Body of pancreas (tissue), 4 donors: Measurements from ENCODE around the gene NABP1. TPM values are rescaled to one million over a fixed set of nuclear protein-coding genes. Genes with fewer than 3 reads are reported as not detected.

Source experiments
- ATAC-seq: fragments of 150-250 bp; one replicate; pipeline ENCODE4 v1.9.1; 2016
- DNase-seq, 4 donors: peaks; one replicate each; pipeline ENCODE4 v3.0.0-alpha.2; 2019
- H3K27ac ChIP-seq, 4 donors: fragments of 200-600 bp; sonication (generic); 1 replicate in 3 of 4; 2 replicates in 1 of 4; pipeline versions ENCODE4 v1.5.1 to v1.6.1; 2016 to 2019; ENCODE audit warnings: mild to moderate bottlenecking in 1 of 4, mixed read lengths in 1 of 4, moderate library complexity in 1 of 4
- H3K27me3 ChIP-seq, 2 donors: fragments of 200-600 bp; sonication (generic); one replicate each; pipeline ENCODE4 v1.6.0; 2016; ENCODE audit warnings: mild to moderate bottlenecking in 1 of 2
- H3K36me3 ChIP-seq, 2 donors: fragments of 200-600 bp; sonication (generic); replicated peaks in 1 of 2; 2 replicates each; pipeline ENCODE4 v1.5.1; 2016; ENCODE audit warnings: low read depth in 2 of 2; ENCODE audit not compliant: insufficient read depth in 1 of 2
- H3K4me1 ChIP-seq: fragments of 200-600 bp; sonication (generic); one replicate; pipeline ENCODE4 v1.6.0; 2016
- H3K4me3 ChIP-seq, 2 donors: fragments of 200-600 bp; sonication (generic); 1 replicate in 1 of 2; 2 replicates in 1 of 2; pipeline ENCODE4 v1.5.1; 2016 to 2019
- H3K9me3 ChIP-seq, 3 donors: fragments of 200-600 bp; sonication (generic); 1 replicate in 2 of 3; 2 replicates in 1 of 3; pipeline ENCODE4 v1.5.1; 2016
- CTCF ChIP-seq, 7 experiments: fragments of 450-650 bp in 4 of 7; fragments of 200-600 bp in 3 of 7; sonication (generic) in 3 of 7; IDR thresholded peaks; one replicate each; pipeline ENCODE4 v1.5.1; 2016 to 2019; ENCODE audit warnings: antibody characterized with exemption in 7 of 7
- POLR2A ChIP-seq, 3 donors: fragments of 450-650 bp; IDR thresholded peaks; one replicate each; pipeline ENCODE4 v1.6.1; 2016; ENCODE audit warnings: antibody characterized with exemption in 3 of 3, mild to moderate bottlenecking in 2 of 3
- WGBS, 2 donors: methylation state at CpG; one replicate each; pipeline ENCODE4 v1.1.5; 2017; 5-methylcytosine and 5-hydroxymethylcytosine counted together
- intact Hi-C: fragments of 100-400 bp; cut with DNase I; formaldehyde crosslinking; loops from one replicate; pipeline ENCODE4 v1.15.1; 2023
- total RNA-seq, 2 donors: library from RNA; depleted of rRNA; stranded (reverse); fragments of >200 nt; gene quantifications; one replicate each; pipeline ENCODE4 v1.1.0, GENCODE V29; 2016

Gene NABP1
- total RNA-seq, 2 donors from 2014 or later = 10.9 to 39.2 TPM

DNA sequence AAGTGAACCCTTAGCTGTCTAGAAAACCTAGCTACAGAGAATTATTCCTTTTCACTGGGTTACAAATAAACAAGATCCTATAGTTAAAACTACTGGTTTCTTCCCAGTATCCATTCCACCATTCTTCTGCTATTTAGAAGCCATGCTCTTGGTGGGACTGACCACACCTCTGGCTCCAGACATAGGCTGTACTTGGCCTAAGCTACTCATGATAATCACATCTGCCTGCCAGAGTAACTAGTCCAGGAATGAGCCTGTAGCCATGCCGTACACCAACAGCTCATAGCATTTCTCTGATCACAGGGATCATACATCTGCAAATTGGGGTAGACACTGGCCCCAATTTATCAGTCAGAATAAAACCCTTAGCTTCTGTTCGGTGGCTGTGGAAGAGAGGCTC lies 33.7 kb downstream of the NABP1 start:
- no peaks in the 10 kb centered on the region for H3K27me3 ChIP-seq

GRCh38 chr2:191713837-191714236 lies 35.9 kb downstream of the NABP1 start:
- H3K4me1 ChIP-seq = no peaks in the 10 kb centered on the region
- 36 to 91% methylated on average over 1 of the region's 1 CpG for WGBS, 2 donors
- TF ChIP-seq POLR2A (IDR thresholded peaks at IDR 0.05) (no peak), CTCF (IDR thresholded peaks at IDR 0.05) (no peak)
- H3K4me3 ChIP-seq = no peak overlapping the region
- no peaks in the 10 kb centered on the region for H3K36me3 ChIP-seq
- no peaks in the 10 kb centered on the region for H3K27me3 ChIP-seq
- intact Hi-C loops = no loop called here
- no peak for DNase-seq
- H3K9me3 ChIP-seq = no peaks in the 10 kb centered on the region
- H3K27ac ChIP-seq = no peak overlapping the region
- ATAC-seq = no peak

More for the DNA sequence above, 33.7 kb downstream of the NABP1 start:
- ATAC-seq (no peak), DNase-seq (no peak)
- H3K4me3 ChIP-seq = no peak overlapping the region
- H3K27ac ChIP-seq = no peak overlapping the region
- no peaks in the 10 kb centered on the region for H3K36me3 ChIP-seq
- H3K4me1 ChIP-seq = peaks cover 10% of the 10 kb centered on the region
- no peaks in the 10 kb centered on the region for H3K9me3 ChIP-seq
- intact Hi-C loops = no loop called here
- 87 to 91% methylated on average over 2 of the region's 2 CpGs for WGBS, 2 donors
- TF ChIP-seq CTCF (IDR thresholded peaks at IDR 0.05) (no peak), POLR2A (IDR thresholded peaks at IDR 0.05) (no peak)

DNA sequence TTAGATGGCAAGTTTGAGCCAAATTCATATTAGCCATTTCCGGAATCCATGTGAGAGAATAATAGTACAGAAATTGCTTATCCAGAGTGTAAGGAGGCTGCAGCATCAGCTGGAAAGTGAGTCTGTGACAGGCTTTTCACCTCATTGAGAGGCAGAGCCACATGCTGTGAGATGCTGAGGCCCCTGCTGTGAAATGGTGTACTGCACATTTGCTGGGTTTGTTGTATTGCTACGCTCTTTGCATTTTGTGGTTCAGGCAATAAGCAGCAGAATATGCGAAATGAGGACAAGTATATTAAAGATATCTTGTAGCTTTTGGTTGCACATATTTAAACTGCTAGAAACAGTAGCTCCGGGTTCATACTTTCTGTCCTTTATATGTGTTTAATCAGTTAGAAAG lies 37.0 kb downstream of the NABP1 start:
- H3K27me3 ChIP-seq = no peaks in the 10 kb centered on the region
- ATAC-seq = no peak
- WGBS, 2 donors = 87 to 88% methylated on average over 4 of the region's 4 CpGs
- no peaks in the 10 kb centered on the region for H3K36me3 ChIP-seq
- H3K27ac ChIP-seq = no peak overlapping the region
- no peak overlapping the region for H3K4me3 ChIP-seq
- no peaks in the 10 kb centered on the region for H3K9me3 ChIP-seq
- TF ChIP-seq CTCF (IDR thresholded peaks at IDR 0.05) (no peak), POLR2A (IDR thresholded peaks at IDR 0.05) (no peak)
- no peak for DNase-seq
- no peaks in the 10 kb centered on the region for H3K4me1 ChIP-seq
- intact Hi-C loops = no loop called here

GRCh38 chr2:191715471-191715870 lies 37.5 kb downstream of the NABP1 start:
- intact Hi-C loops = no loop called here
- DNase-seq (no peak), ATAC-seq (no peak)
- TF ChIP-seq POLR2A (IDR thresholded peaks at IDR 0.05) (no peak), CTCF (IDR thresholded peaks at IDR 0.05) (no peak)
- no peak overlapping the region for H3K4me3 ChIP-seq
- no peaks in the 10 kb centered on the region for H3K9me3 ChIP-seq
- H3K27ac ChIP-seq = no peak overlapping the region
- H3K36me3 ChIP-seq = no peaks in the 10 kb centered on the region
- H3K4me1 ChIP-seq = no peaks in the 10 kb centered on the region
- WGBS, 2 donors = 90 to 95% methylated on average over 2 of the region's 2 CpGs
- H3K27me3 ChIP-seq = no peaks in the 10 kb centered on the region

- 63% methylated on average over 2 of the region's 2 CpGs for WGBS, 2 donors
- intact Hi-C loops = no loop called here
- ATAC-seq = no peak
- Histone ChIP-seq H3K36me3 (no peaks in the 10 kb centered on the region), H3K27ac (no peak overlapping the region), H3K4me1 (no peaks in the 10 kb centered on the region), H3K4me3 (no peak overlapping the region), H3K9me3 (no peaks in the 10 kb centered on the region), H3K27me3 (no peaks in the 10 kb centered on the region)
- DNase-seq = no peak
- TF ChIP-seq POLR2A (IDR thresholded peaks at IDR 0.05) (no peak), CTCF (IDR thresholded peaks at IDR 0.05) (no peak)
Measured at GRCh38 chr2:191719261-191719660, 41.3 kb downstream of the NABP1 start.
